ENCODE data around the gene RHOA.

DNA sequence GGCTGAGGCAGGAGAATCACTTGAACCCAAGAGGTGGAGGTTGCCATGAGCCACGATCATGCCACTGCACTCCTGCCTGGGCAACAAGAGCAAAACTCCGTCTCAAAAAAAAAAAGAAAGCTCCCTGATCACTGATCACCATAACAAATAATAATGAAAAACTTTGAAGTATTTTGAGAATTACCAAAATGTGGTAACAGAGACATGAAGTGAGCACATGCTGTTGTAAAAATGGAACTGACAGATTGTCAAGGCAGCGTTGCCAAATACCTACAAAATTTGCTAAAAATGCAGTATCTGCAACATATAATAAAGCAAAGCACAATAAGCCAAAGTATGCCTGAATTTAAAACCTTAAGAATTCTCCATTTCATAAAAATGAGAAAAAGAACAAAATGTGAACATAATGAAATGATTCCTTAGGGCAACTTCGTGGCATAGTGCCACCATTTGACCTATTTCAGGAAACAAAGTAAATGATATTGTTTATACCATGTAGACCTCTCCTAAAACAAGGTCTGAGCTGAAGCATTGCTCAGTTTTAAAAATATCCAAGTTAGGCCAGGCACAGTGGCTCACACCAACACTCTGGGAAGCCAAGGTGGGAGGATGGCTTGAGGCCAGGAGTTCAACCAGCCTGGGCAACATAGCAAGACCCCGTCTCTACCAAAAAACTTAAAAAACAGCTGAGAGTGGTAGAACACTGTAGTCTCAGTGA is 77.7 kb downstream of the RHOA start:
- TF ChIP-seq POLR2A (IDR thresholded peaks at IDR 0.05), result no peak
- TF ChIP-seq, protein P1, sequence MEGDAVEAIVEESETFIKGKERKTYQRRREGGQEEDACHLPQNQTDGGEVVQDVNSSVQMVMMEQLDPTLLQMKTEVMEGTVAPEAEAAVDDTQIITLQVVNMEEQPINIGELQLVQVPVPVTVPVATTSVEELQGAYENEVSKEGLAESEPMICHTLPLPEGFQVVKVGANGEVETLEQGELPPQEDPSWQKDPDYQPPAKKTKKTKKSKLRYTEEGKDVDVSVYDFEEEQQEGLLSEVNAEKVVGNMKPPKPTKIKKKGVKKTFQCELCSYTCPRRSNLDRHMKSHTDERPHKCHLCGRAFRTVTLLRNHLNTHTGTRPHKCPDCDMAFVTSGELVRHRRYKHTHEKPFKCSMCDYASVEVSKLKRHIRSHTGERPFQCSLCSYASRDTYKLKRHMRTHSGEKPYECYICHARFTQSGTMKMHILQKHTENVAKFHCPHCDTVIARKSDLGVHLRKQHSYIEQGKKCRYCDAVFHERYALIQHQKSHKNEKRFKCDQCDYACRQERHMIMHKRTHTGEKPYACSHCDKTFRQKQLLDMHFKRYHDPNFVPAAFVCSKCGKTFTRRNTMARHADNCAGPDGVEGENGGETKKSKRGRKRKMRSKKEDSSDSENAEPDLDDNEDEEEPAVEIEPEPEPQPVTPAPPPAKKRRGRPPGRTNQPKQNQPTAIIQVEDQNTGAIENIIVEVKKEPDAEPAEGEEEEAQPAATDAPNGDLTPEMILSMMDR (IDR thresholded peaks at IDR 0.05 in 4 of 5, conservative IDR thresholded peaks at IDR 0.05 in 1 of 5), result no peak

All from gastrocnemius medialis (tissue), 4 donors.